ENCODE results near the gene ARNT2.

DNA sequence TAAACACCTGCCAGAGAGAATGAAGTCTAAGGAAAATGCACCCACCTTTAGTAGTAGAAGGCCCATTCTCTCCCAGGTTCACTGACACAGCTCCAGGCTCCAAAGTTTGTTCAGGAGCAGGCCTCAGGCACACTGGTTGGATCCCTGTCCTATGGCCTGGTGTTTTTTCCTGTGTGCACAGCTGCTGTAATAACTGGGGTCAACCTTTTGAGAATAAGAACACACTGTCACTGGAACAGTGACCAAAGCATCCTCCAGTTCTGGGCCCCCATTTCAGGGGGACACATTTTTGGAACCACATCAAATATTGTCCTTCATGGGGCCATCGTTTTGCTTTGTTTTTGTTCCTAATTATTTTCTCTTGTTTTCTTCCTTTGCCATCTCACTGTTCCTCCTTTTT, 95.8 kb downstream of the ARNT2 start:
- TF ChIP-seq CTCF (IDR thresholded peaks at IDR 0.05) (no peak), ZFX (IDR thresholded peaks at IDR 0.05; ENCODE audit: borderline replicate concordance) (no peak)

Measured in 22Rv1 (cell line).